ENCODE results near the gene OSBPL5. TPM values are rescaled to one million over a fixed set of nuclear protein-coding genes. Genes with fewer than 3 reads are reported as not detected.

OSBPL5 gene
- total RNA-seq, 2 experiments from 2014 or later = 0.63 to 2.7 TPM

GRCh38 chr11:3206156-3206921 is 41.2 kb upstream of the OSBPL5 start:
- POLR2A ChIA-PET = no interaction called here
- TF ChIP-seq EZH2phosphoT487 (IDR thresholded peaks at IDR 0.05; ENCODE audit: borderline replicate concordance, low read depth, low read length) (no peak), CTCF (conservative IDR thresholded peaks at IDR 0.05; ENCODE audit: low read length) (no peak)
- Histone ChIP-seq H4K20me1 (ENCODE audit: insufficient read depth, low read length) (no peaks in the 10 kb centered on the region), H3K4me2 (ENCODE audit: low read length) (no peak overlapping the region), H3K9me3 (ENCODE audit: low read length) (no peaks in the 10 kb centered on the region), H2AFZ (ENCODE audit: low read length) (no peak overlapping the region), H3K79me2 (ENCODE audit: insufficient read depth, low read depth, low read length) (no peaks in the 10 kb centered on the region), H3K27ac (ENCODE audit: low read depth, low read length, poor library complexity, severe bottlenecking) (no peak overlapping the region), H3K36me3 (ENCODE audit: insufficient read depth, low read length) (no peaks in the 10 kb centered on the region), H3K9me2 (ENCODE audit: insufficient read depth, low read length) (no peaks in the 10 kb centered on the region), H3K4me1 (ENCODE audit: insufficient read depth, low read length, poor library complexity, severe bottlenecking) (no peaks in the 10 kb centered on the region), H3K4me3 (ENCODE audit: low read depth, low read length, poor library complexity, severe bottlenecking) (no peak overlapping the region)
- CTCF ChIA-PET (ENCODE audit: unreplicated experiment) = no interaction called here
- BruUV-seq (replicated peaks) = no TSS peak
- no peak for DNase-seq (ENCODE audit: low spot score)
- intact Hi-C loops (cut with micrococcal nuclease; ENCODE audit: unreplicated experiment) = no loop called here

- intact Hi-C loops (cut with micrococcal nuclease; ENCODE audit: unreplicated experiment) = no loop called here
- Histone ChIP-seq H2AFZ (ENCODE audit: low read length) (no peak overlapping the region), H3K9me2 (ENCODE audit: insufficient read depth, low read length) (no peaks in the 10 kb centered on the region), H3K4me2 (ENCODE audit: low read length) (no peak overlapping the region), H3K4me3 (ENCODE audit: low read depth, low read length, poor library complexity, severe bottlenecking) (no peak overlapping the region), H3K79me2 (ENCODE audit: insufficient read depth, low read depth, low read length) (no peaks in the 10 kb centered on the region), H3K27ac (ENCODE audit: low read depth, low read length, poor library complexity, severe bottlenecking) (no peak overlapping the region), H3K36me3 (ENCODE audit: insufficient read depth, low read length) (no peaks in the 10 kb centered on the region), H3K9me3 (ENCODE audit: low read length) (no peaks in the 10 kb centered on the region), H4K20me1 (ENCODE audit: insufficient read depth, low read length) (no peaks in the 10 kb centered on the region), H3K4me1 (ENCODE audit: insufficient read depth, low read length, poor library complexity, severe bottlenecking) (no peaks in the 10 kb centered on the region)
- no TSS peak for BruUV-seq (replicated peaks)
- CTCF ChIA-PET (ENCODE audit: unreplicated experiment) = no interaction called here
- no peak for DNase-seq (ENCODE audit: low spot score)
- POLR2A ChIA-PET = no interaction called here
- no peak for TF ChIP-seq CTCF (conservative IDR thresholded peaks at IDR 0.05; ENCODE audit: low read length)
- no peak for TF ChIP-seq EZH2phosphoT487 (IDR thresholded peaks at IDR 0.05; ENCODE audit: borderline replicate concordance, low read depth, low read length)
These were observed 40.4 kb upstream of the OSBPL5 start for GRCh38 chr11:3205261-3206155.

Measured in OCI-LY7 (cell line).